GM12878 (cell line): ENCODE results near the gene PLEKHA1.

ENCODE experiments used
- CHD1 ChIP-seq: IDR thresholded peaks from 2 replicates; pipeline ENCODE4 v1.6.1; 2012; ENCODE audit warnings: low read depth, low read length, improper control_type of control experiment
- CTCF ChIP-seq, 3 experiments: IDR thresholded peaks in 2 of 3; conservative IDR thresholded peaks in 1 of 3; 2 replicates each; pipeline ENCODE4 v1.5.1; 2011; ENCODE audit warnings: low read depth in 3 of 3, low read length in 3 of 3, mild to moderate bottlenecking in 3 of 3, control low read depth in 2 of 3, moderate library complexity in 2 of 3, inconsistent platforms in 1 of 3, mixed read lengths in 1 of 3; ENCODE audit not compliant: control insufficient read depth in 2 of 3, insufficient read depth in 1 of 3; ENCODE audit errors: extremely low read depth in 1 of 3
- EP300 ChIP-seq, 2 experiments: fragments of 150-350 bp in 1 of 2; IDR thresholded peaks; 2 replicates each; pipeline ENCODE4 v1.6.1; 2011 to 2012; ENCODE audit warnings: low read depth in 2 of 2, low read length in 2 of 2, borderline replicate concordance in 1 of 2, improper control_type of control experiment in 1 of 2, inconsistent platforms in 1 of 2; ENCODE audit not compliant: control insufficient read depth in 1 of 2
- EZH2 ChIP-seq: IDR thresholded peaks from 2 replicates; pipeline ENCODE4 v1.6.1; 2012; ENCODE audit warnings: low read depth, mild to moderate bottlenecking, control low read depth, inconsistent platforms, low read length, borderline replicate concordance; ENCODE audit not compliant: control insufficient read depth
- NRF1 ChIP-seq: conservative IDR thresholded peaks from 2 replicates; pipeline ENCODE4 v1.6.1; 2011; ENCODE audit warnings: mild to moderate bottlenecking, low read depth, low read length, improper control_type of control experiment
- POLR2AphosphoS5 ChIP-seq: IDR thresholded peaks from 2 replicates; pipeline ENCODE4 v1.6.1; 2011; ENCODE audit warnings: mild to moderate bottlenecking, low read length, inconsistent platforms
- RAD51 ChIP-seq: fragments of 450-650 bp; IDR thresholded peaks from 2 replicates; pipeline ENCODE4 v1.6.1; 2016; ENCODE audit warnings: moderate library complexity, mild to moderate bottlenecking, inconsistent platforms
- SRF ChIP-seq, 2 experiments: IDR thresholded peaks; 2 replicates each; pipeline ENCODE4 v1.6.1; 2011; ENCODE audit warnings: low read depth in 2 of 2, low read length in 2 of 2, mild to moderate bottlenecking in 1 of 2, moderate library complexity in 1 of 2
- TF ChIP-seq, protein P1 (sequence below): IDR thresholded peaks from 2 replicates; pipeline ENCODE4 v1.6.1; 2012; ENCODE audit warnings: low read depth, low read length, improper control_type of control experiment
- TF ChIP-seq, protein P2 (sequence below): fragments of 450-650 bp; IDR thresholded peaks from 2 replicates; pipeline ENCODE4 v1.6.1; 2016; ENCODE audit warnings: mild to moderate bottlenecking, moderate library complexity, borderline replicate concordance

- TF ChIP-seq, protein P1, sequence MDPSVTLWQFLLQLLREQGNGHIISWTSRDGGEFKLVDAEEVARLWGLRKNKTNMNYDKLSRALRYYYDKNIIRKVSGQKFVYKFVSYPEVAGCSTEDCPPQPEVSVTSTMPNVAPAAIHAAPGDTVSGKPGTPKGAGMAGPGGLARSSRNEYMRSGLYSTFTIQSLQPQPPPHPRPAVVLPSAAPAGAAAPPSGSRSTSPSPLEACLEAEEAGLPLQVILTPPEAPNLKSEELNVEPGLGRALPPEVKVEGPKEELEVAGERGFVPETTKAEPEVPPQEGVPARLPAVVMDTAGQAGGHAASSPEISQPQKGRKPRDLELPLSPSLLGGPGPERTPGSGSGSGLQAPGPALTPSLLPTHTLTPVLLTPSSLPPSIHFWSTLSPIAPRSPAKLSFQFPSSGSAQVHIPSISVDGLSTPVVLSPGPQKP: no peak
- TF ChIP-seq RAD51: no peak
- no peak for TF ChIP-seq EZH2
- no peak for TF ChIP-seq POLR2AphosphoS5
- no peak for TF ChIP-seq CTCF (IDR thresholded peaks at IDR 0.05 in 2 of 3, conservative IDR thresholded peaks at IDR 0.05 in 1 of 3; ENCODE audit: control insufficient read depth in 2 of 3, extremely low read depth in 1 of 3, insufficient read depth in 1 of 3, low read depth in 3 of 3, low read length in 3 of 3)
- TF ChIP-seq, protein P2, sequence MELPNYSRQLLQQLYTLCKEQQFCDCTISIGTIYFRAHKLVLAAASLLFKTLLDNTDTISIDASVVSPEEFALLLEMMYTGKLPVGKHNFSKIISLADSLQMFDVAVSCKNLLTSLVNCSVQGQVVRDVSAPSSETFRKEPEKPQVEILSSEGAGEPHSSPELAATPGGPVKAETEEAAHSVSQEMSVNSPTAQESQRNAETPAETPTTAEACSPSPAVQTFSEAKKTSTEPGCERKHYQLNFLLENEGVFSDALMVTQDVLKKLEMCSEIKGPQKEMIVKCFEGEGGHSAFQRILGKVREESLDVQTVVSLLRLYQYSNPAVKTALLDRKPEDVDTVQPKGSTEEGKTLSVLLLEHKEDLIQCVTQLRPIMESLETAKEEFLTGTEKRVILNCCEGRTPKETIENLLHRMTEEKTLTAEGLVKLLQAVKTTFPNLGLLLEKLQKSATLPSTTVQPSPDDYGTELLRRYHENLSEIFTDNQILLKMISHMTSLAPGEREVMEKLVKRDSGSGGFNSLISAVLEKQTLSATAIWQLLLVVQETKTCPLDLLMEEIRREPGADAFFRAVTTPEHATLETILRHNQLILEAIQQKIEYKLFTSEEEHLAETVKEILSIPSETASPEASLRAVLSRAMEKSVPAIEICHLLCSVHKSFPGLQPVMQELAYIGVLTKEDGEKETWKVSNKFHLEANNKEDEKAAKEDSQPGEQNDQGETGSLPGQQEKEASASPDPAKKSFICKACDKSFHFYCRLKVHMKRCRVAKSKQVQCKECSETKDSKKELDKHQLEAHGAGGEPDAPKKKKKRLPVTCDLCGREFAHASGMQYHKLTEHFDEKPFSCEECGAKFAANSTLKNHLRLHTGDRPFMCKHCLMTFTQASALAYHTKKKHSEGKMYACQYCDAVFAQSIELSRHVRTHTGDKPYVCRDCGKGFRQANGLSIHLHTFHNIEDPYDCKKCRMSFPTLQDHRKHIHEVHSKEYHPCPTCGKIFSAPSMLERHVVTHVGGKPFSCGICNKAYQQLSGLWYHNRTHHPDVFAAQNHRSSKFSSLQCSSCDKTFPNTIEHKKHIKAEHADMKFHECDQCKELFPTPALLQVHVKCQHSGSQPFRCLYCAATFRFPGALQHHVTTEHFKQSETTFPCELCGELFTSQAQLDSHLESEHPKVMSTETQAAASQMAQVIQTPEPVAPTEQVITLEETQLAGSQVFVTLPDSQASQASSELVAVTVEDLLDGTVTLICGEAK: no peak
- no peak for TF ChIP-seq NRF1
- TF ChIP-seq EP300 (IDR thresholded peaks at IDR 0.05; ENCODE audit: borderline replicate concordance in 1 of 2, control insufficient read depth in 1 of 2, low read depth in 2 of 2, low read length in 2 of 2): no peak
- TF ChIP-seq SRF (IDR thresholded peaks at IDR 0.05; ENCODE audit: low read depth in 2 of 2, low read length in 2 of 2): no peak
- TF ChIP-seq CHD1: no peak
Observed at GRCh38 chr10:122373721-122374120, 787 bp upstream of the PLEKHA1 start.
